ENCODE results near the gene GGTA1.
A peak's percentile ranks its signal among the peaks of the same experiment; 100 is the strongest.
"Not testable (repeated sequence)": the region's sequence is repeated elsewhere in the genome, so short reads cannot be mapped to it uniquely, and the experiment has no call there.

The GGTA1 gene

GRCh38 chr9:121499427-121500164 lies at the start of gene GGTA1:
GGTA1 (minus strand) TSS chr9:121499844; CDS start chr9:121467922, 31,922 bp downstream.
- no peak for DNase-seq (ENCODE audit: low read depth in 2 of 3, low spot score in 2 of 3)

- DNase-seq (ENCODE audit: low read depth in 2 of 3, low spot score in 2 of 3), result no peak
Measured at GRCh38 chr9:121548666-121549065, 49.0 kb upstream of the GGTA1 start.

- peak; percentile 40 to 49 (median 47) for DNase-seq (ENCODE audit: low read depth in 2 of 3, low spot score in 2 of 3)
Measured at GRCh38 chr9:121545875-121546423, 46.3 kb upstream of the GGTA1 start.

GRCh38 chr9:121545150-121545874 lies 45.7 kb upstream of the GGTA1 start:
- no peak for DNase-seq (ENCODE audit: low read depth in 2 of 3, low spot score in 2 of 3)

GRCh38 chr9:121542025-121542424 lies 42.4 kb upstream of the GGTA1 start:
- no peak for DNase-seq (ENCODE audit: low read depth in 2 of 3, low spot score in 2 of 3)

GRCh38 chr9:121541256-121541655 lies 41.6 kb upstream of the GGTA1 start:
- no peak for DNase-seq (ENCODE audit: low read depth in 2 of 3, low spot score in 2 of 3)

- DNase-seq (ENCODE audit: low read depth in 2 of 3, low spot score in 2 of 3), result no peak
Measured at GRCh38 chr9:121538221-121538620, 38.6 kb upstream of the GGTA1 start.

- DNase-seq (ENCODE audit: low read depth in 2 of 3, low spot score in 2 of 3), result no peak
Measured at GRCh38 chr9:121537283-121537682, 37.6 kb upstream of the GGTA1 start.

- no peak for DNase-seq (ENCODE audit: low read depth in 2 of 3, low spot score in 2 of 3)
Measured at GRCh38 chr9:121532881-121533280, 33.2 kb upstream of the GGTA1 start.

GRCh38 chr9:121529237-121529987 lies 29.8 kb upstream of the GGTA1 start:
- no peak for DNase-seq (ENCODE audit: low read depth in 2 of 3, low spot score in 2 of 3)

- DNase-seq (ENCODE audit: low read depth in 2 of 3, low spot score in 2 of 3), result no peak
Measured at GRCh38 chr9:121528642-121529041, 29.0 kb upstream of the GGTA1 start.

GRCh38 chr9:121527371-121527770 lies 27.7 kb upstream of the GGTA1 start:
- no peak for DNase-seq (ENCODE audit: low read depth in 2 of 3, low spot score in 2 of 3)

GRCh38 chr9:121519688-121520087 lies 20.0 kb upstream of the GGTA1 start:
- not testable (repeated sequence) for DNase-seq (ENCODE audit: low read depth in 2 of 3, low spot score in 2 of 3)

GRCh38 chr9:121518634-121519033 lies 19.0 kb upstream of the GGTA1 start:
- DNase-seq (ENCODE audit: low read depth in 2 of 3, low spot score in 2 of 3), result no peak

- not testable (repeated sequence) for DNase-seq (ENCODE audit: low read depth in 2 of 3, low spot score in 2 of 3)
Measured at GRCh38 chr9:121513166-121513565, 13.5 kb upstream of the GGTA1 start.

GRCh38 chr9:121510766-121511550 lies 11.3 kb upstream of the GGTA1 start:
- DNase-seq (ENCODE audit: low read depth in 2 of 3, low spot score in 2 of 3), result no peak

- DNase-seq (ENCODE audit: low read depth in 2 of 3, low spot score in 2 of 3), result no peak
Measured at GRCh38 chr9:121509180-121509579, 9.5 kb upstream of the GGTA1 start.

- no peak for DNase-seq (ENCODE audit: low read depth in 2 of 3, low spot score in 2 of 3)
Measured at GRCh38 chr9:121508415-121508814, 8.8 kb upstream of the GGTA1 start.

- no peak for DNase-seq (ENCODE audit: low read depth in 2 of 3, low spot score in 2 of 3)
Measured at GRCh38 chr9:121505903-121506735, 6.5 kb upstream of the GGTA1 start.

- DNase-seq (ENCODE audit: low read depth in 2 of 3, low spot score in 2 of 3), result no peak
Measured at GRCh38 chr9:121503444-121503843, 3.8 kb upstream of the GGTA1 start.
